H1 (cell line): ENCODE data around the gene TYK2. TPM values are rescaled to one million over a fixed set of nuclear protein-coding genes. Genes with fewer than 3 reads are reported as not detected.
A peak's percentile ranks its signal among the peaks of the same experiment; 100 is the strongest.

Source experiments
- CREB1 ChIP-seq: IDR thresholded peaks from 2 replicates; pipeline ENCODE4 v1.6.1; 2012; ENCODE audit warnings: inconsistent platforms
- EGR1 ChIP-seq: IDR thresholded peaks from 2 replicates; pipeline ENCODE4 v1.6.1; 2011; ENCODE audit warnings: low read depth, low read length, borderline replicate concordance
- JUN ChIP-seq: IDR thresholded peaks from 2 replicates; pipeline ENCODE4 v1.6.1; 2011; ENCODE audit warnings: low read depth, mild to moderate bottlenecking, improper control_type of control experiment, low read length
- KDM4A ChIP-seq: IDR thresholded peaks from one replicate; pipeline ENCODE4 v1.7.1; 2012; ENCODE audit warnings: low read depth, mild to moderate bottlenecking, moderate library complexity, low read length, inconsistent platforms; ENCODE audit not compliant: severe bottlenecking
- polyA plus RNA-seq, 7 experiments: library from polyadenylated mRNA; depleted of rRNA in 3 of 7; stranded (reverse) in 5 of 7; unstranded in 2 of 7; fragments of >200 nt in 5 of 7; fragments of 200-250 nt in 2 of 7; gene quantifications; 1 replicate in 5 of 7; 2 replicates in 1 of 7; 4 replicates in 1 of 7; pipeline versions ENCODE4 v1.2.1 to v1.2.3, GENCODE V29; 2011 to 2013; ENCODE audit warnings: missing spikeins in 2 of 7, mixed read lengths in 2 of 7
- total RNA-seq: library from RNA; stranded (reverse); fragmentation: NEBNext Ultra II Directional; extraction: Animal tissue kit (Norgen Biotek cat#: 25700); gene quantifications from 2 replicates; pipeline ENCODE4 v1.2.1, GENCODE V29; 2021

Gene TYK2
- total and polyA plus RNA-seq, 2 of the 8 experiments (the other 6 are each of a cell fraction or from before 2014, with no cell fraction given) = 32.1 to 40.8 TPM

GRCh38 chr19:10334588-10335351 is 45.6 kb downstream of the TYK2 start (continued):
- TF ChIP-seq EGR1 (0 out of 2 replicates have a peak, but pooled peaks have one; percentile 10), CREB1 (no peak), KDM4A (peak; percentile 52), JUN (no peak)
